ENCODE measurements around the gene PDE8A. TPM values are rescaled to one million over a fixed set of nuclear protein-coding genes. Genes with fewer than 3 reads are reported as not detected.

The PDE8A gene
- total RNA-seq, 1 experiment from 2014 or later: 44.2 TPM

- intact Hi-C loops (cut with micrococcal nuclease): no loop called here
- no peak overlapping the region for H3K9ac ChIP-seq (ENCODE audit: low read length)
- no peaks in the 10 kb centered on the region for H3K9me3 ChIP-seq (ENCODE audit: low read length)
- no peak overlapping the region for H3K4me3 ChIP-seq (ENCODE audit: low read length)
- DNase-seq (no peak), ATAC-seq (no peak)
- H3F3A ChIP-seq (ENCODE audit: low read length, unreplicated experiment): no peaks in the 10 kb centered on the region
- no peak overlapping the region for H3K4me2 ChIP-seq (ENCODE audit: low read length)
- no peaks in the 10 kb centered on the region for H3K27me3 ChIP-seq (ENCODE audit: low read length)
- ChIA-PET POLR2A (ENCODE audit: unreplicated experiment) (no interaction called here), CTCF (no interaction called here)
- no peak overlapping the region for H2AFZ ChIP-seq (ENCODE audit: low read length)
- no peaks in the 10 kb centered on the region for H3K9me2 ChIP-seq (replicated peaks; ENCODE audit: low read length)
- H3K79me2 ChIP-seq (ENCODE audit: low read length): no peaks in the 10 kb centered on the region
- H3K36me3 ChIP-seq (ENCODE audit: low read depth, low read length): peaks cover 15% of the 10 kb centered on the region; the same call in 1 of the 2 replicates
- no peaks in the 10 kb centered on the region for H4K20me1 ChIP-seq (ENCODE audit: low read length)
- H3K27ac ChIP-seq (ENCODE audit: low read length): no peak overlapping the region
- TF ChIP-seq EZH2phosphoT487 (IDR thresholded peaks at IDR 0.05; ENCODE audit: borderline replicate concordance, low read length) (no peak), EZH2 (IDR thresholded peaks at IDR 0.05; ENCODE audit: low read length, unreplicated experiment) (no peak)
- TF ChIP-seq, protein P1, sequence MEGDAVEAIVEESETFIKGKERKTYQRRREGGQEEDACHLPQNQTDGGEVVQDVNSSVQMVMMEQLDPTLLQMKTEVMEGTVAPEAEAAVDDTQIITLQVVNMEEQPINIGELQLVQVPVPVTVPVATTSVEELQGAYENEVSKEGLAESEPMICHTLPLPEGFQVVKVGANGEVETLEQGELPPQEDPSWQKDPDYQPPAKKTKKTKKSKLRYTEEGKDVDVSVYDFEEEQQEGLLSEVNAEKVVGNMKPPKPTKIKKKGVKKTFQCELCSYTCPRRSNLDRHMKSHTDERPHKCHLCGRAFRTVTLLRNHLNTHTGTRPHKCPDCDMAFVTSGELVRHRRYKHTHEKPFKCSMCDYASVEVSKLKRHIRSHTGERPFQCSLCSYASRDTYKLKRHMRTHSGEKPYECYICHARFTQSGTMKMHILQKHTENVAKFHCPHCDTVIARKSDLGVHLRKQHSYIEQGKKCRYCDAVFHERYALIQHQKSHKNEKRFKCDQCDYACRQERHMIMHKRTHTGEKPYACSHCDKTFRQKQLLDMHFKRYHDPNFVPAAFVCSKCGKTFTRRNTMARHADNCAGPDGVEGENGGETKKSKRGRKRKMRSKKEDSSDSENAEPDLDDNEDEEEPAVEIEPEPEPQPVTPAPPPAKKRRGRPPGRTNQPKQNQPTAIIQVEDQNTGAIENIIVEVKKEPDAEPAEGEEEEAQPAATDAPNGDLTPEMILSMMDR (conservative IDR thresholded peaks at IDR 0.05; ENCODE audit: low read depth, low read length): no peak
- BruUV-seq (replicated peaks): no TSS peak
- H3K4me1 ChIP-seq (ENCODE audit: insufficient read depth, low read length): no peaks in the 10 kb centered on the region
These were observed 89.4 kb downstream of the PDE8A start for GRCh38 chr15:85071061-85071460.

DNA sequence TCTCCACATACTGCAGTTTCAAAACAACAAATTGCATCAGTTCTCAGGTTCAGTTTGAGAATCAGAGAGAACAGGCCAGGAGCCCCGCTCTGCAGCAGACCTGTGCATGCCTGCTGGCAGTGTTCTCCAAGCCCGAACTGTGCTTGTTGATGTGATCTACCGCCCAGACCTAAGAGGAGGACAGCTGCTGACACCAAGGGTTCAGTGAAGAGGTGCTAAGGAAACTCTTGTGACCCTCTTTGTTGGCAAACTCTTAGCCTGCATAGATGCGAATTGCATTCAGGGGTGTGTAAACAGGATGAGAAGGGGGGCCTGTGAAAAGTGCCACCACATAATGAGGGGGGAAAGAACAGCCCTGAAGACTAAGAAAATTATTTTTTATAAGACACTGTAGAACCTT, 89.8 kb downstream of the PDE8A start:
- Histone ChIP-seq H3K4me3 (ENCODE audit: low read length) (no peak overlapping the region), H3F3A (ENCODE audit: low read length, unreplicated experiment) (no peaks in the 10 kb centered on the region), H3K4me2 (ENCODE audit: low read length) (no peak overlapping the region), H3K9me2 (replicated peaks; ENCODE audit: low read length) (no peaks in the 10 kb centered on the region), H4K20me1 (ENCODE audit: low read length) (no peaks in the 10 kb centered on the region), H3K27ac (ENCODE audit: low read length) (no peak overlapping the region), H3K4me1 (ENCODE audit: insufficient read depth, low read length) (no peaks in the 10 kb centered on the region), H3K9ac (ENCODE audit: low read length) (no peak overlapping the region), H3K27me3 (ENCODE audit: low read length) (no peaks in the 10 kb centered on the region), H3K36me3 (ENCODE audit: low read depth, low read length) (peaks cover 15% of the 10 kb centered on the region; the same call in 1 of the 2 replicates), H3K9me3 (ENCODE audit: low read length) (no peaks in the 10 kb centered on the region), H2AFZ (ENCODE audit: low read length) (no peak overlapping the region), H3K79me2 (ENCODE audit: low read length) (no peaks in the 10 kb centered on the region)
- ATAC-seq (no peak), DNase-seq (no peak)
- ChIA-PET POLR2A (ENCODE audit: unreplicated experiment) (no interaction called here), CTCF (no interaction called here)
- no TSS peak for BruUV-seq (replicated peaks)
- intact Hi-C loops (cut with micrococcal nuclease): no loop called here
- TF ChIP-seq, protein P1 (conservative IDR thresholded peaks at IDR 0.05; ENCODE audit: low read depth, low read length): no peak
- no peak for TF ChIP-seq EZH2phosphoT487 (IDR thresholded peaks at IDR 0.05; ENCODE audit: borderline replicate concordance, low read length)
- no peak for TF ChIP-seq EZH2 (IDR thresholded peaks at IDR 0.05; ENCODE audit: low read length, unreplicated experiment)

- TF ChIP-seq EZH2phosphoT487 (IDR thresholded peaks at IDR 0.05; ENCODE audit: borderline replicate concordance, low read length): no peak
- TF ChIP-seq, protein P1 (conservative IDR thresholded peaks at IDR 0.05; ENCODE audit: low read depth, low read length): no peak
These were observed 91.3 kb downstream of the PDE8A start for GRCh38 chr15:85072917-85073316.

More at GRCh38 chr15:85072917-85073316, 91.3 kb downstream of the PDE8A start:
- DNase-seq (no peak), ATAC-seq (no peak)
- Histone ChIP-seq H3K36me3 (ENCODE audit: low read depth, low read length) (peaks cover 11% of the 10 kb centered on the region; the same call in 1 of the 2 replicates), H2AFZ (ENCODE audit: low read length) (no peak overlapping the region), H4K20me1 (ENCODE audit: low read length) (no peaks in the 10 kb centered on the region), H3K27me3 (ENCODE audit: low read length) (no peaks in the 10 kb centered on the region), H3K4me3 (ENCODE audit: low read length) (no peak overlapping the region), H3K9ac (ENCODE audit: low read length) (no peak overlapping the region), H3K27ac (ENCODE audit: low read length) (no peak overlapping the region), H3F3A (ENCODE audit: low read length, unreplicated experiment) (no peaks in the 10 kb centered on the region), H3K4me1 (ENCODE audit: insufficient read depth, low read length) (no peaks in the 10 kb centered on the region), H3K79me2 (ENCODE audit: low read length) (no peaks in the 10 kb centered on the region), H3K4me2 (ENCODE audit: low read length) (no peak overlapping the region), H3K9me2 (replicated peaks; ENCODE audit: low read length) (no peaks in the 10 kb centered on the region), H3K9me3 (ENCODE audit: low read length) (no peaks in the 10 kb centered on the region)
- ChIA-PET CTCF (no interaction called here), POLR2A (ENCODE audit: unreplicated experiment) (no interaction called here)
- intact Hi-C loops (cut with micrococcal nuclease): no loop called here
- no TSS peak for BruUV-seq (replicated peaks)

Data from PC-3 (cell line).